Left renal cortex interstitium (tissue), 4 donors: ENCODE measurements around the gene ACTR2. TPM values are rescaled to one million over a fixed set of nuclear protein-coding genes. Genes with fewer than 3 reads are reported as not detected.

Source experiments
- DNase-seq, 4 donors: peaks; one replicate each; pipeline ENCODE4 v3.0.0-alpha.2; 2013; ENCODE audit warnings: low read depth in 4 of 4, low spot score in 2 of 4, missing footprints in 1 of 4
- polyA plus RNA-seq, 4 donors: library from polyadenylated mRNA; unstranded; fragments of 120-200 nt; gene quantifications; one replicate each; pipeline ENCODE4 v1.2.1, GENCODE V29; 2013; ENCODE audit not compliant: insufficient read length in 4 of 4

The ACTR2 gene
- polyA plus RNA-seq, 4 donors, result 152 to 206 (median 188) TPM

DNA sequence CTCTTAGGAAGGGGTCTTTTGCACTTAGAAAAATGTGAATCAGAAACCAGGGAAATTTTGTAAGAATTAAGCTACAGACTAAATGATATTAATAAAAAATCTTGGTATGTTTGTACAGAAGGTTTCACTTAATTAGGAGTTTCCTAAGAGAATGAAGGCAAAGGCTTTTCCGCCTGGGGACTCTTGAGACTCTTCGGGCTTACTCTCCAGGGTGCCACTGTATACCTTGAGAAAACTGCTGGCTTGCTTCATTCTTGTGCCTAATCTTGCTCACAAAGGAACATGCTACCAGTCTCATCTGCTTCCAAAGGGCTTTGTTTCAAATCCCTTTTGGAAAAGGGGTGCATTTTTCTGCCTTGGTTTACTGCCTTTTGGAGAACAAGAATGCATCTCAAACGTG lies 49.5 kb downstream of the ACTR2 start:
- no peak for DNase-seq

DNA sequence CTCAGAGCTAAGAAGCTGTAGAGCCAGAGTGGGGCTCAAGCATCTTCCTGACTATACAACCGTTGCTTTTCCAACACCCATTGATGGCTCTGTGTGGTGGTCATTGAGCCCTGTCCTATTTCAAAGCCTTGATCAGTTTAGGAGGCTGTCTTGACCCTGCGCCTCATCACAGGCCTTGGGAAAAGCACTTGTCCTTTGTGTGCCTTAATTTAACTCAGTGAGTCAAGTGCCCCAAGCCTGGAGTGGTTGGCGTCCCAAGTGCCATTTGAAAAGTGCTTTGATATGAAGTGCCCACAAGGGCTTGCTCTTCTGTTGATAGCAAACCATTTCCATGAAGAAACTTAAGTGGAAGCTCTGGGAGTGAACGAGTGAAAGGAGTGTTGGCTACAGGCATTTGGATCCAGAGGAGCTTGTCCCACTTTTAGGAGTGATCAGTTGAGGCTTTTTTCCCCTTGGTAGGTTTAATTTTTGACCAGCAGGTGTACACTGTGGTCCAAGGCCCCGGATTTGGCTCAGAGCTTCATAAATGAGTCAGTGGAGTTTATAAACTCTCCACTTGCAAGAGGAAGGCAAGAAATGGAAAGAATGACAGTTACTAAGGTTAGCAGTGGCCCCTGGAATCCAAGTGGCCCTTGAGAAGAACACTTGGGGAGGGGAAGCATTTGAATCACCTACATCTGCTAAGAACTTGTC lies 50.3 kb downstream of the ACTR2 start:
- no peak for DNase-seq

DNA sequence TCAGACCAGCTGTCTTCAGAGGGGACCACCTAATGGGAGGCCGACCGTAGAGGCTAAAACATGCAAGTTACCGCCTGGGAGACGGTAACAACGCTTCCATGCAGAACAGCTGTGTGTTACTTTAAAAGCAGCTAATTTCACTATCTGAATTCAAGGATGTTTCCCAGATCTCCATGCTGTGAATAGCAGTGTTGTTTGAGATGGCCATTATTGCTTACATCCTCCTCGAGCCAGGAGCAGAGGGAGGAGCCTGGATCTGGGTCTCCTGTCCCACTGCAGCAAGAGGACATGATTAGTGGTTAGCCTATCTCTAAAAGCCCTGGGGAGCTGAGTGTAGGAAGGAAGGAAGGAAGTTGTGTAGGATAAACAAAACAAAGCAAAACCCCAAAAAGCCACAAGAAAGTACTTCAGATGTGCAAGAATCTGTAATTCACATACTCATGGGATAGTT lies 50.9 kb downstream of the ACTR2 start:
- no peak for DNase-seq

DNA sequence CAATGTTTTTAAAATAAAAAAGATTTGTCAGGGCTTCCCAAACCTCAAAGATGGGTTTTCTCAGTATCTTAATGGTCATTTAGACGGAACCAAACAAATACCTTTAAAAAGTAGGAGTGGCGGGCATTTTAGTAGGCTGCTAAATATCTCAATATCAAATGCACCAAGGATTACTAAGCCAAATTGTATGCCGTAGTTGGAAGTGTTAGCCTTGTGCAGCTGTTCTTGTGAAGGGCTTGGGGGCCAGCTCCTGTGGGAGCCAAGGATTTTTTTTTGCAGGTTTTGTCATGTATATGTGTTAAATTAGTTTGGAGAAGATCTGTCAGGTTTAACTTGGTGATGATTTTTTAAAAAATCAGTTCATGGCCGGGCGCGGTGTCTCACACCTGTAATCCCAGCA lies 52.1 kb downstream of the ACTR2 start:
- no peak for DNase-seq

DNA sequence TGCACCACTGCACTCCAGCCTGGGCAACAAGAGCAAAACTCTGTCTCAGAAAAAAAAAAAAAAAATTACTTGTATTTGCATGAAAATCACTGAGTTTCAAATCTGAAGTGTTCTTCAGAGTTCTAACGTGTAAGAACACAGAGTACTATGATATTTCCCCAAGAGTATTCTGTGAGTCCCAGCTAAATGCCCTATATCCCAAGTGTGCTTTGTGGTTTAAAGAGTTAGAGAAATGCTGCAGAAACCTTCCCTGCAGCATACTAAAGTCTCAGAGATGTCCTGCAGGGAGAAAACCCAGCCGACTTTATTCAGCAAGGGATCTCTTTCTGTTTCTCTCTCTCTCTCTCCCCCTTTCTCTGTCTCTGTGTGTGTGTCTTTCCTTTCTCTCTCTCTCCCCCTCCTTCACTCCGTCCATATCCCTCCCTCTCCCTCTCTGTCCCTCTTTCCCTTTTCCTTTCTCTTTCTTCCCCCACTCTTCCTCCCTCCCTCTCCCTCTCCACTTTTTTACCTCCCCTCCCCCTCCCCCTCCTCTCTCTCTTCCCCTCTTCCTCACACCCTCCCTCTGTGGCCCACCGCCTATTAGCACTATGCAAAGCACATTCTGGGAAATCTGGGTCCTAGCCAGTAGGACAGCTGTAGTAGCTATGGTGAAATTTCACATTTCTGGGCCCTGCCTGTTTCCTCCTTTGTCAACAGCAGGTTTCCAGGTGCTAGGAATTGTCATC lies 54.2 kb downstream of the ACTR2 start:
- no peak for DNase-seq

DNA sequence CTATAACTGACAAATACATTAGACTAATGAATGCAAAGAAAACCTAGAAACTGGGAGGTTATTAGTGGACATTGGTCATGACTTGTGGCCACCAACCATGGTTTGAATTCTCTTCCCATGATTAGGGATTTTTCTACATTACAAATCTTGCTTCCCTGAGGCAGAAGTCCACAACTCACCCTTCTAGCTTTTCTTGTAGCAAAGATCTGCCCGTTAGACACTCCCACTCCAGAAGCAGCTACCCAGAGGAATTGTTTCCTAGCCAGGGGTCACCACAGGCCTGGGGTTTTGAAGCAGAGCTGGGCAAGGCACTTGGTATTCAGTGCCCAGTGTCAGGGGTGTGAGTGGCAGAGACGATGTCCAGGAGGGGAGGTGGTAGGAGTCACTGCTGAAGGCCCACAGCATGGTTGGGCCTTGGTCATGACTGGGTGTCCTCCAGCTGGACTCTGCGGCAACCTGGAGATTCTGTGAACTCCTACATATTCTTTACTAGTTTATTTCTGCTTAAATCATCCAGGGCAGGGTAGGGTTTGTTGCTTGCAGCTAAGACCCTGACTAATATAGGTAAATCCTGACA lies 54.9 kb downstream of the ACTR2 start:
- DNase-seq, result no peak

DNA sequence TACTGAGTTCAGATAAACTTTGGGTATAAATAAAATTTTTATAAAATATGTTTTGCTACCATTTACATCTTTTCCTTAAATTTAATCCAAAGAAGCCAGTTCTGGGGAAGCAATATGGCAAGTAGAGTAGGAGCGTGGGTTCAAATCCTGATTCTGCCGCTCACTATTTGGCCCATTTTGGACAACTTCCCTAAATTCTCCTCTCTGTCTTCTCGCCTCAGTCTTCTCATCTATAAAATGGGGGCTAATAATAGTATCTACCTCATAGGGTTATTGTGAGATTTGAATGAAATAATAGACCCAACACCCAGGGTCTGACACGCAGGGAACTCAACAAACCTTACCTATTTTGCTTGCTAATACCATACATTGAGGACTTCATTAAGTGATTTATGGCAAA lies 59.7 kb downstream of the ACTR2 start:
- DNase-seq, result no peak

DNA sequence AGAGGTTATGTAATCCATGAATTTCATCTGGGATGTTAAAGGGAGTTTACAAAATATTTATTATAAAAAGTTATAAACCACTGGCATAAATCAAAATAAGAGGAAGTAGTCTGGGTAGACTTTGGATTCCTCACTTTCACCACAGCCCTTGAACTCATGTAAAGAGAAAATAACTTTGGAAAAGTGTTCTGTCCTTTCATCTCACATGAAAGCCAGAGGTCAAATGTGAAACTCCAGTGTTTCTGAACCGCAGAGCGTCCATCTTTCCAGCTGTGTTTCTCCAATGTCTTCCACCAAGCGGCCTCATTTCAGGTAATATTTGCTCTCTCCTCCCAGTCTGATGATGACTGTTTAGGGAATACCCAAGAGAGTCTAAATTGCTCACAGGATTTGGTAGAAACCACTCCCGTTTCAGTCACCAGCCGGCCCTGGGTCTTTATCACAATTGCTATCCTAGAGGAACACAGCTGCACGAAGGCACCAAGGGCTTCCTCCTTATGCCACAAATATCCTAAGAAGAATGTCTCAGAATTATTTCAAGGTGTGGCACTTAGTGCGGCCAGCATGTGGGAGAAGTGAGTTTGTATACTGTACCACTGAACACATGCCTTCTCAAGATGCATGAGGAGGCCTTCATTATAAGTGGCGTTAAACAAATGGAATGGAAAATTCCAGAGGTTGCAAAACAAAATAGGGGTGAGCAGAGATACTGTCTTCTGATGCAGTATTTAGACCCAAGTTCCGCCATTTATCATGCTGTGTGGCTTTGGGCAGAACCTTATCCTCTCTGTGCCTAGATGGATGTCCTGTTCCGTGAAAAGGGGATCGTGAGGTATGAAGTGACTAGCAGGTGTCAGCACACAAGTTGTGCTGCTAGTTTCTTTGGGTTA lies 63.8 kb downstream of the ACTR2 start:
- DNase-seq, result no peak

DNA sequence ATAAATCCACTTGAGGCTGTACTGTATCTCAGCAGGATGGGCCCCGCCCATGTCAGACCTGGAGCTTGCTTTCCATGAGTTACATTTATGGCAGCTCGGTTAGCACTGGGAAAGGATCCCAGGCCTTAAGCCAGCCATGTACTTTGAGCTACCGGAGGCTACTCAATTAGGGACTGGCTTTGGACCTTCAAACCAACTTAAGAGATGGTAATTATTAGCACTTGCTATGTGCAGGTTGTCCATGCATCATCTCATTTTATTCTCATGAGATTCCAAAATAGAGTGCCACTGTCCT lies 64.4 kb downstream of the ACTR2 start:
- DNase-seq, result no peak

DNA sequence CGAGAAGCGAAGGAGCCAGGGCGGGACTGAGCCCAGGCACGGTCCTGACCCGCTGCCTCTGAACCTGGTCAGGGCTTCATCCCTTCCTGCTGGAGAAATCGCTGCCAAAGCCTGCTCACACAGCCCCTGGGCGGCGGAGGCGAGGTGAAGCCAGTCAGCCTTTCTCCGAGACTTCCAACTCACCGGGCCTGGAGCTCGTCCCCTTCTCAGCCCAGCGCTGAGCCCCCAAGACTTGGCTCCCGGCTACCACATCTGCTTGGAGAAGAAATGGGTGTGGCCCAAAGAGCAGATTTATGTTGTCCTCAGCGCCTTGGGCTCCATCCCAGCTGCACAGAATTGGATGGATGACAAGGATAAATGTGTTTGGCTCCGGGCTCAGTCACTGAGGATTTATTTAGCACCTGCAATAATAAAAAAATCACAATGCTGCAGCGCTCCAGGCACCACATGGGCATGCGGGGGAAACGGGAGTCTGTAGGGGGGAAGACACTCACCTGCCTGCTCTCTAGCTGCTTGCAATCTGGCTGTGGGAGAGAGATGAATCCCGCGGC lies 64.9 kb downstream of the ACTR2 start:
- DNase-seq, result no peak

DNA sequence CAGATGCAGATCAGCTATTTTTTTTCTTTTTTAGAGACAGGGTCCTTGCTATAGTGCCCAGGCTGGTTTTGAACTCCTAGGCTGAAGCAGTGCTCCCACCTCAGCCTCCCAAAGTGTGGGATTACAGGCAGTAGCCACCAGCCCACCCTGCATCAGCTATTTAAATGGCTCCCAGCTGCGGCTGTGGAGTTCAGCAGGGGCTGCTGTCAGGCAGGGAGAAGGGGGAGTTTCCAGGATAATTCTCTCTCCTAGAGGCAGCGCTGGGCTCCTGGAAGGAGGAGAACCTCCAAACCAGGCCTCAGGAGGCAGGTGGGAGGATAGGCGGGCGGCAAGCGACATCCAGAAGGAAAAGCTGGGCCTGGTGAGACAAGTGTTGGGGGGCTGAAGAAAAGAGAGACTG lies 65.7 kb downstream of the ACTR2 start:
- no peak for DNase-seq

DNA sequence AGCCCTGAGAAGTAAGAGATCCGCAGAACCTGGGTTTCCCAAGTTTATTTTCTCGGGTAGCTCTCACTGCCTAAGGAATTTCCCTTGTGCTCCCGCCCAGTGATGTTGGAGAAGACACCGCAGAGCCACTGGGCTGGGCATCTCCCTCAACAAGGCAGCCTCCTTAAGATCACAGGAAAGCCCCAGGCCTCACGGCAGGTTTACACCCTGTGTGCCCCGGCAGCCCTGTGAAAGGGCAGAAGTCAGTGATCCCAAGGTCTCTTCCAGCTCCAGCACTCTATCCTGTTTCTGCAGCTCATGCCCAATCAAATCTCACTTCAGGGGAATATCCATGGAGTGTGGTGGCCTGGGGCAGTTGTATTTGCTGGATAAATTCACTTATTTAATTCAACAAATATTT lies 66.5 kb downstream of the ACTR2 start:
- no peak for DNase-seq

DNA sequence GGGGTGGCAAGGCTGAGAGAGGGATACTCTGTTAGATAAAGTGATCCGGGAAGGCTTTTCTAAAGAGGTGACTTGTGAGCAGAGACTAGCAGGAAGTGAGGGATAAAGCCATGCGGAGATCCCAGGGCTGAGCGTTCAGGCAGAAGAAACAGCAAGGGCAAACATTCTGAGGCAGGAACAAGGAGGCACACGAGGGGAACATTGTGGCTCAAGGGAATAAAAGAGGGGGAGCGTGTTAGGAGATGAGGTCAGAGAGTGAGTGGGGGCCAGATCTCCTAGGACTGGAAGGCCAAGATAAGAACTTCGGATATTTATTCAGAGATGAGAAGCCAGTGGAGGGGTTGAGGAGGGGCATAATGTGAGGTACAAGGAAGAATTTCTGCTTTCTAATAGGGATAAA lies 67.1 kb downstream of the ACTR2 start:
- DNase-seq, result no peak

DNA sequence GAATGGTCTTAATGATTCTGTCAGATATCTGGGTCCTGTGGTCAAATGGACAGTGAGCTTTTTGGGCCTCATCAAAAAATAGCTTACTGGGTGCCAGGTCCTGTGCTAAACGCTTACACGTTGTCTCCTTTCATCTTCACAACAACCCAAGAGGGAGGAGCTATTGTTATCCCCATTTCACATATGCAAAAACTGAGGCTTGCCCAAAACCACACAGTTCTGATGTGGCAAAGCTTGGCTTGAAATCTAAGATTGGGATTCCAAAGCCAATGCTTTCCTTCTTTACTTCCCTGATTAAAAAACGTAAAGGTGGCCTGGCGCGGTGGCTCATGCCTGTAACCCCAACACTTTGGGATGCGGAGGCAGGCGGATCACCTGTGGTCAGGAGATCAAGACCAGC lies 69.3 kb downstream of the ACTR2 start:
- no peak for DNase-seq

DNA sequence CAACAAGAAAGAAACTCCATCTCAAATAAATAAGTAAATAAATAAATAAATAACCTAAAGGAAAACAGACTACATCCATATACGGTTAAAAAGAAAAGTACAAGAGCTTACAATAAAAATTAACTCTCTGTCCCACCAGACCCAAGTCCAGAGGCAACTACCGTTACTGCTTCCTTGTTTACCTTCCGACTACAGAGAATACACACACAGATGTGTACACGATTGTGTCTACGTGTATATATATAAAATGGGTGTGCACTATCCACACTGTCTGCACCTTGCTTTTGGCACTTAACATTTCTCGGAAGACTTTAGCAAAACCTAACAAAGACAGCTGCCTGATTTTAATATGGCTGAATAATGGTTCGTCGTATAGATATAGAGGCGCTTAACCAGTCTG lies 69.9 kb downstream of the ACTR2 start:
- no peak for DNase-seq

DNA sequence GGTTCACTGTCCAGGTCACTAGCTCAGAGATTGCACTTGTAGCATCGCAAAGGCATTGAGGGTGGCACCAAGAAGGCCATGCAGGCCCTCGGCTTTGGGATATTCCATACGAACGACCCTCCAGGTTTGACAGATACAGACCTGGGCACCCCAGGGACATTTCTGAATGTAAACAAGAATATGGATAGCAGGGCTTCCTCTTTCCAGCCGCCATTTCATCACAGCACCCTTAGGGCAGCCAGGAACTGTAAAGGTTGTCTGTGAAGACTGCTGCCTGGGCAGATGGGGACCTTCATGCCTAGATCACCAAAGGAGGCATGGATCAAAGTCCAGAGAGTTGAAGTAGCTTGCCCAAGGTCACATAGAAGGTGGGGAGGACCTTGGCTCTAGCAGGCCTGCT lies 70.5 kb downstream of the ACTR2 start:
- DNase-seq, result no peak

DNA sequence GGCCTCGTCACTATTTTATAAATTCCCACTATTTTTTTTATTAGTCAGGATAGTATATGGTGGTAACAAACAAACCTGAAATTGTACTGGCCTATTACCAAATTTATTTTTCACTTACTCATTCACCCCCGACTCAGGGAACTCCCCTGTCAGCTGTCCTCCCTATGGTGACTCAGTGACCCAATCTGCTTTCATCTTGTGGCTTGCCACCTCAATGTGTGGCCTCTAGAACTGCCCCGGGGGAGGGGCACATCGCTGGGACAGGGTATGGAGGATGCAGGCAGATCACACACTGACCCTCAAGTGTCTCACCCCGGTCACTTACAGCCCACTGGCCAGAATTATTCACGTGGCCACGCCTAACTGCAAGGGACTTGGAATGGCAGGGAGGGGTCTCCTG lies 71.6 kb downstream of the ACTR2 start:
- DNase-seq, result no peak

DNA sequence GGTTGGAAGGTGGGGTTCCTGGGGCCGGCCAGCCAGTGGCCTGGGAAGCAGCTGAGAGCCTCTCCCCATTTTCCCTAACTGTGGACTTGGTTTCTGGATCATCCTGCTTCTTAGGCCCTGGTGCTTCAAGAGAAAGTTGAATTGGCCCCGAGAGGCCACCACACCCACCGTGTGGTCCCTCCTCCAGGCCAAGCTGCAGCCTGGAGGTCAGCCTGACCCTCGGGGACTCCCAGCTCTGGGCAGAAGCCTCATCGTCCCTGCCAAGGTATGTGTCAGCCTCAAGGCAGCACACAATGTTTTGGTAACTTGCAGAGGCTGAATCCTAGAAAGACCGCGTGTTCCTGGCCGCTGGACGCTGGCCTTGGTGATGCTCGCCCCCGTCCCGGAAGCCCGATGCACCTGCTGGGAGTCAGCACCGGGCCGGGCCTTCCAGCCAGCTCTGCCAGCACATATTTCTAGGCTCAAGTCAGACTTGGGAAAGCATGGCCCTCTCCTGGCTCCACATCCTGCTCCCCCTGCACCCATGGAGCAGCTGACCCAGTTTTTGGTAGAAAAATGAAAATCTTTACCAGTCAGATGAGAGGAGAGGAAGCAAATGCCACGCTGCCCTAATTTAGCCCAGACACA lies 72.6 kb downstream of the ACTR2 start:
- no peak for DNase-seq

DNA sequence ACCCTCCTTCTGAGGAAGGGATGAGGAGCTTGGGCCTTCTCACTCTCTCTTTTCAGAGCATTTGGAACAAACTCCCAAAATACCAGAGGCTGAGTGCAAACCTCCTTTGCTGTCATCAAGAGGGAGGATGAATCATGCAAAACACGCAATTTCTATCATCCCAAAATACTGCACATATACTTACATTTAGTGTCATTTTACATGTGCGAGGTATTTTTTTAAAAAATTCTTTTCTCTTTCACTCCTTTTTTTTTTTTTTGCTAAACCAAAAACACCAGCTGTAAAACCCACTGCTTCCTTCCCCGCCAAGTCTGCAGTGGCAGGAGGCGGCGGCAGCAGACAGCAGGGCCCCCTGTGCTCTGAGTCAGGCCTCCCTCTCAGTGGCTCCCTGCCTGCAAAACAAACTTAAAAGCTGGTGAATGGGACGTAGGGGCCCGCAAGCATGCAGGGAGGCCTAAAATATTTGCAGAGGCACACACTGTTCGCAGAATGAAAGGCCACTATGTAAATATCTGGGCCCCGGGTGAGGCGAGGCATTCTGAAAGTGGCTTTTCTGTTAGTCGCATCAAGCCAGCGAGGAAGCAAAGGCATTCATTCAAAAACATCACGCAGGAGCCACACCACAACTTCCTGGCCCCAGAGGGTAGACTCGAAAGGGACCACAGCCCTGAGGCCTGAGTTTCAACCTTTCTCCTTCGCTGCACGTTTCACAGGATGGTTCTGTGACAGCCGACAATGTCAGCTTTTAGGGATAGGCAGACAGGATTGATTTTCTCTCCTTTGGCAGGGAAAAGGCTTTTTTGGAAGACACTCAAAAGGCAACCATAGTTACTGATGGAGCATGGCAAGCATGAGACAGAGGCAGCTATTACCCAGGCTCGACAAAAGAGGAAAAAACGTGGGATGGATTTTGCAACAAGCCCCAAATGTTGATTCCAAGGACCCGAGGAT lies 73.4 kb downstream of the ACTR2 start:
- DNase-seq, result no peak
